Stomach (tissue), 9 donors: ENCODE measurements around the gene S1PR4. TPM values are rescaled to one million over a fixed set of nuclear protein-coding genes. Genes with fewer than 3 reads are reported as not detected.

Experiments
- DNase-seq, 2 donors: peaks; one replicate each; pipeline versions ENCODE4 v3.0.0 to v3.0.0-alpha.2; 2013 to 2019
- H3K27ac ChIP-seq, 5 donors: fragments of 200-600 bp in 4 of 5; sonication (generic) in 4 of 5; one replicate each; pipeline ENCODE4 v1.5.1; 2013 to 2019; ENCODE audit warnings: mild to moderate bottlenecking in 1 of 5, moderate library complexity in 1 of 5
- H3K27me3 ChIP-seq, 3 donors: fragments of 200-600 bp; sonication (generic); one replicate each; pipeline ENCODE4 v1.5.1; 2017 to 2019; ENCODE audit warnings: mixed run types in 1 of 3
- H3K36me3 ChIP-seq, 4 donors: fragments of 200-600 bp; sonication (generic); 1 replicate in 3 of 4; 2 replicates in 1 of 4; pipeline ENCODE4 v1.5.1; 2016 to 2019
- H3K4me1 ChIP-seq, 4 donors: fragments of 200-600 bp; sonication (generic); one replicate each; pipeline ENCODE4 v1.5.1; 2016 to 2019
- H3K4me3 ChIP-seq, 4 donors: fragments of 200-600 bp; sonication (generic) in 3 of 4; one replicate each; pipeline ENCODE4 v1.5.1; 2016 to 2019; ENCODE audit warnings: mild to moderate bottlenecking in 1 of 4
- H3K9me3 ChIP-seq, 4 donors: fragments of 200-600 bp; sonication (generic); one replicate each; pipeline ENCODE4 v1.5.1; 2016 to 2019
- EP300 ChIP-seq: sonication (generic); formaldehyde crosslinking; IDR thresholded peaks from one replicate; pipeline ENCODE4 v1.6.1; 2017; ENCODE audit warnings: antibody characterized with exemption
- POLR2A ChIP-seq, 4 donors: fragments of 450-650 bp; IDR thresholded peaks; one replicate each; pipeline ENCODE4 v1.6.1; 2016; ENCODE audit warnings: antibody characterized with exemption in 4 of 4, control low read depth in 2 of 4, mild to moderate bottlenecking in 1 of 4, moderate library complexity in 1 of 4
- POLR2AphosphoS5 ChIP-seq, 3 donors: sonication (generic); formaldehyde crosslinking; IDR thresholded peaks; one replicate each; pipeline ENCODE4 v1.6.1; 2016; ENCODE audit warnings: antibody characterized with exemption in 3 of 3
- WGBS, 5 donors: extraction: QIAGEN DNeasy Blood & Tissue Kit in 3 of 5; methylation state at CpG; one replicate each; pipeline versions ENCODE4 v1.1.5 to v1.1.7; 2013 to 2018; 5-methylcytosine and 5-hydroxymethylcytosine counted together
- intact Hi-C: fragments of 100-400 bp; cut with DNase I; formaldehyde crosslinking; loops from one replicate; pipeline ENCODE4 v1.15.1; 2023; ENCODE audit warnings: low total_unique reads
- polyA plus RNA-seq, 3 donors: library from polyadenylated mRNA; stranded (reverse); fragments of 200-250 nt; gene quantifications; one replicate each; pipeline ENCODE4 v1.2.3, GENCODE V29; 2013
- total RNA-seq, 5 donors: library from RNA; depleted of rRNA; stranded (reverse); fragments of >200 nt; gene quantifications; one replicate each; pipeline versions ENCODE4 v1.1.0 to v1.2.3, GENCODE V29; 2014 to 2016
- TF ChIP-seq, protein P1 (sequence below), 7 experiments: fragments of 450-650 bp in 4 of 7; fragments of 200-600 bp in 3 of 7; sonication (generic) in 3 of 7; IDR thresholded peaks; one replicate each; pipeline ENCODE4 v1.5.1; 2016 to 2019; ENCODE audit warnings: antibody characterized with exemption in 7 of 7, control low read depth in 2 of 7, mild to moderate bottlenecking in 1 of 7
- donor health status: healthy with polysubstance abuse.
- donor health status: Bipolar disorder and iron deficiency.
- donor health status: healthy.

Gene S1PR4
- total and polyA plus RNA-seq, 8 donors: 1.3 to 22.2 (median 3.4) TPM; not detected in 2

DNA sequence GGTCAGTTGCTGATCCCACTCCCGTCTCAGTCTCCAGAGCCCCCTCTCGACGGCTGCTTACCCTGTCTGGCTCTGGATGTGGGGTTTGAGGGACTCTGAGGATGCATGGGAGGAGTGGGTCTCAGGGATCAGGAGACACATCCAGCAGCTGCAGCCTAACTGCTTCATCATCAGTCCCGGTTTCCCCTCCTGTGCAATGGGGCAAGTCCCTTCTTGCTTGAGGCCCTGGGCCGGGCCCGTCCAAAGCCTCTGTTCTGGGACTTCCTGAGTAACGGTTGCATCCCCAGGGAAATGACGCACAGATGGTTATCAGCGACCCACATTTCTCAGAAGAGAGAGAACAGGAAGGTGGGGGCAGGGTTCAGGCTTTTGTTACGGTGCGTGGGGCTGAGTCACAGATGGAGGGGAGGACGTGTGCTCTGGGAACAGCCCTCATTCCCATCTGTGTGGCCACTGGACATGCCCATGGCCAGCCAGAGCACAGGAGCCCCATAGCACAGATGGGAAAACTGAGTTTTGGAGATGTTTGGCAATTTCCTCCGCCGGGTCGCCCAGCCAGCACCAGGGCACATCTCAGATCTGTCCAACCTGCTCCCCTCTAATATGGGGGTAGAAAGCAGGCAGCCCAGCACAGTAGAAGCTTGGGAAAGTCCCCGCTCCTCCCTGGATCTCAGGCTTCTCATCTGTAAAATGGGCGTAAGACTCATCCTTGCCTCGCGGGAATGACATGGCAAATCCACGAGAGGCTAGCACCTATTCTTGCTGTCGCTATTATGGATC, 23.4 kb upstream of the S1PR4 start:
- TF ChIP-seq POLR2AphosphoS5 (IDR thresholded peaks at IDR 0.05) (peak in 2 of 3 donors; percentile 45 to 66), POLR2A (IDR thresholded peaks at IDR 0.05) (no peak), EP300 (no peak)
- TF ChIP-seq, protein P1, sequence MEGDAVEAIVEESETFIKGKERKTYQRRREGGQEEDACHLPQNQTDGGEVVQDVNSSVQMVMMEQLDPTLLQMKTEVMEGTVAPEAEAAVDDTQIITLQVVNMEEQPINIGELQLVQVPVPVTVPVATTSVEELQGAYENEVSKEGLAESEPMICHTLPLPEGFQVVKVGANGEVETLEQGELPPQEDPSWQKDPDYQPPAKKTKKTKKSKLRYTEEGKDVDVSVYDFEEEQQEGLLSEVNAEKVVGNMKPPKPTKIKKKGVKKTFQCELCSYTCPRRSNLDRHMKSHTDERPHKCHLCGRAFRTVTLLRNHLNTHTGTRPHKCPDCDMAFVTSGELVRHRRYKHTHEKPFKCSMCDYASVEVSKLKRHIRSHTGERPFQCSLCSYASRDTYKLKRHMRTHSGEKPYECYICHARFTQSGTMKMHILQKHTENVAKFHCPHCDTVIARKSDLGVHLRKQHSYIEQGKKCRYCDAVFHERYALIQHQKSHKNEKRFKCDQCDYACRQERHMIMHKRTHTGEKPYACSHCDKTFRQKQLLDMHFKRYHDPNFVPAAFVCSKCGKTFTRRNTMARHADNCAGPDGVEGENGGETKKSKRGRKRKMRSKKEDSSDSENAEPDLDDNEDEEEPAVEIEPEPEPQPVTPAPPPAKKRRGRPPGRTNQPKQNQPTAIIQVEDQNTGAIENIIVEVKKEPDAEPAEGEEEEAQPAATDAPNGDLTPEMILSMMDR (IDR thresholded peaks at IDR 0.05): no peak
- Histone ChIP-seq H3K4me3 (no peak overlapping the region), H3K27me3 (peaks cover 0 to 16% (median 0%) of the 10 kb centered on the region in 3 donors), H3K36me3 (peaks cover 0 to 18% (median 6%) of the 10 kb centered on the region in 4 donors), H3K4me1 (peaks cover 0 to 4% (median 0%) of the 10 kb centered on the region in 4 donors), H3K27ac (peak overlapping the region; percentile 16 to 75 (median 43)), H3K9me3 (no peaks in the 10 kb centered on the region)
- DNase-seq: peak; percentile 61 to 76
- 60 to 74% (median 66%) methylated on average over 20 to 21 of the region's 21 CpGs for WGBS, 5 donors
- intact Hi-C loops: no loop called here

DNA sequence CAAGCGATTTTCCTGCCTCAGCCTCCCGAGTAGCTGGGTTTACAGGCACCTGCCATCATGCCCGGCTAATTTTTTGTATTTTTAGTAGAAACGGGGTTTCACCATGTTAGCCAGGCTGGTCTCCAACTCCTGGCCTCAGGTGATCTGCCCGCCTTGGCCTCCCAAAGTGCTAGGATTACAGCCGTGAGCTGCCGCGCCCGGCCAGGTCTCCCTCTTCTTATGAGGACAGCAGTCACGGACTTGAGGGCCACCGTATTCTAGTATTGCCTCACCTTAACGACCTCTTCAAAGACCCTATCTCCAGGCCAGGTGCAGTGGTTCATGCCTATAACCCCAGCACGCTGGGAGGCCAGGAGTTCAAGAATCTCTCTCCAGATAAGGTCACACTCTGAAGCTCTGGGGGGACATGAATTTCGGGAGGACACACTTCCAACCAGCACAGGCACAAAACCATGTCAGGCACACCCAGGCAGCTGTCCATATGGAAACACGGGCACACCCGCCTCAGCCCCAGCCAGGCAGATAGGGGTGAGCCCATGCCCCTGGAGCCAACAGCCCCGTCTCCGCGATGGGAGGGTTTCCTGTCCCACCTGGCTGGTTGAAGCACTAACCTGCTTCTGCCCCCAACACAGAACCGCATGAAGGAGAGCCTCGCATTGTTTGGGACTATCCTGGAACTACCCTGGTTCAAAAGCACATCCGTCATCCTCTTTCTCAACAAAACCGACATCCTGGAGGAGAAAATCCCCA, 21.3 kb upstream of the S1PR4 start:
- no peak for DNase-seq
- TF ChIP-seq POLR2AphosphoS5 (IDR thresholded peaks at IDR 0.05): no peak
- no peak for TF ChIP-seq EP300
- TF ChIP-seq POLR2A (IDR thresholded peaks at IDR 0.05): no peak
- TF ChIP-seq, protein P1 (IDR thresholded peaks at IDR 0.05): no peak
- no peaks in the 10 kb centered on the region for H3K9me3 ChIP-seq
- 78 to 85% (median 79%) methylated on average over 19 to 23 of the region's 23 CpGs for WGBS, 5 donors
- intact Hi-C loops: no loop called here
- no peak overlapping the region for H3K27ac ChIP-seq
- no peak overlapping the region for H3K4me3 ChIP-seq
- H3K4me1 ChIP-seq: peaks cover 0 to 4% (median 0%) of the 10 kb centered on the region in 4 donors
- H3K27me3 ChIP-seq: no peaks in the 10 kb centered on the region
- H3K36me3 ChIP-seq: peaks cover 0 to 12% (median 5%) of the 10 kb centered on the region in 4 donors

DNA sequence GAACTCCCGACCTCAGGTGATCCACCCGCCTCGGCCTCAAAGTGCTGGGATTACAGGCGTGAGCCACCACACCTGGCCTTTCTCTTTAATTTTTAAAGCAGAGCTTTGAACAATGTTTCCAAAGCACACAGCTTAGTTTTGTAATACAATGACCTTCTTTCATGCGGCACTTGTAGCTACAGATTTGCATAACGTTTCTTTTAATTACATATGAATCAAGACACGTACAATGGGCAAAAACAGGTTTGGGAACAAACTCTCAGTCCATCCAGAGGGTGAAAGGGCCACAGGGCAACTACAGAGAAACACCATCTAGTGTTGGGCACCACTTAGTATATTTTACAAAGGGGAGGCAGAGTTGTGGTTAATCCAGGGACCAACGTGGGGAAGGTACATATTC, 19.0 kb upstream of the S1PR4 start:
- H3K9me3 ChIP-seq: no peaks in the 10 kb centered on the region
- 60 to 71% (median 69%) methylated on average over 8 of the region's 8 CpGs for WGBS, 5 donors
- intact Hi-C loops: no loop called here

DNA sequence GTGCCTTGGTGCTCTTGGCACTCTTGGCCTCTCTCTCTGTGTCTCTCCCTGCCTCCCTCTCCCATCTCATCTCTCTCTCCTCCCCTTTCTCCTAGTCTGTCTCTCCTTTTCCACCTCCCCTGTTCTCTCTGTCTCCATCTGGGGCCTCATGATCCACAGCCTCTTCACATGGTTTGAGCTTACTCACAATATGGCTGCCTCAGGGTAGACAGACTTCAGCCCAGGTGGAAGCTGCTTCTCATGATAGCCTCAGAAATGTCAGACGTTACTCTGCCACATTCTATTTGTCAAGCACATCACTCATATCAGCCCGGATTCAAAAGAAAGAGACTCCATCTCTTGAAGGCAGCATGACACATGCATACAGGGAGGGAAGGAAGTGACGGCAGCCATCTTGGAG, 18.4 kb upstream of the S1PR4 start:
- WGBS, 5 donors: 68 to 92% (median 86%) methylated on average over 3 of the region's 3 CpGs
- intact Hi-C loops: no loop called here
- no peak for DNase-seq
- Histone ChIP-seq H3K4me1 (peaks cover 0 to 12% (median 9%) of the 10 kb centered on the region in 4 donors), H3K9me3 (no peaks in the 10 kb centered on the region), H3K36me3 (peaks cover 0 to 12% (median 5%) of the 10 kb centered on the region in 4 donors), H3K27me3 (no peaks in the 10 kb centered on the region), H3K27ac (no peak overlapping the region), H3K4me3 (no peak overlapping the region)
- TF ChIP-seq, protein P1 (IDR thresholded peaks at IDR 0.05): no peak
- no peak for TF ChIP-seq EP300
- no peak for TF ChIP-seq POLR2A (IDR thresholded peaks at IDR 0.05)
- no peak for TF ChIP-seq POLR2AphosphoS5 (IDR thresholded peaks at IDR 0.05)

More for the DNA sequence above, 19.0 kb upstream of the S1PR4 start:
- H3K4me1 ChIP-seq: peaks cover 0 to 16% (median 9%) of the 10 kb centered on the region in 4 donors
- peaks cover 0 to 12% (median 5%) of the 10 kb centered on the region in 4 donors for H3K36me3 ChIP-seq
- H3K27me3 ChIP-seq: no peaks in the 10 kb centered on the region
- no peak overlapping the region for H3K4me3 ChIP-seq
- DNase-seq: no peak
- TF ChIP-seq, protein P1 (IDR thresholded peaks at IDR 0.05): no peak
- TF ChIP-seq POLR2A (IDR thresholded peaks at IDR 0.05) (no peak), EP300 (no peak), POLR2AphosphoS5 (IDR thresholded peaks at IDR 0.05) (no peak)
- H3K27ac ChIP-seq: no peak overlapping the region
